GM13977 (cell line): Measurements from ENCODE around the gene DRAXIN.

ENCODE experiments used
- DNase-seq: peaks from one replicate; pipeline ENCODE4 v3.0.0; 2012; ENCODE audit warnings: low spot score
- in situ Hi-C: fragments of 300-500 bp; cut with MboI; formaldehyde crosslinking; loops from one replicate; pipeline ENCODE4 v1.12.0; 2022; ENCODE audit warnings: low sequenced_read_pairs, low pct_unique_long_range_greater_than_20kb, mixed read lengths, inconsistent platforms; ENCODE audit not compliant: unreplicated experiment
- TF ChIP-seq, protein P1 (sequence below): IDR thresholded peaks from 2 replicates; pipeline ENCODE4 v1.5.1; 2012; ENCODE audit warnings: mild to moderate bottlenecking, control low read depth; ENCODE audit not compliant: insufficient read depth; ENCODE audit errors: extremely low read depth, missing control alignments

Gene DRAXIN

DNA sequence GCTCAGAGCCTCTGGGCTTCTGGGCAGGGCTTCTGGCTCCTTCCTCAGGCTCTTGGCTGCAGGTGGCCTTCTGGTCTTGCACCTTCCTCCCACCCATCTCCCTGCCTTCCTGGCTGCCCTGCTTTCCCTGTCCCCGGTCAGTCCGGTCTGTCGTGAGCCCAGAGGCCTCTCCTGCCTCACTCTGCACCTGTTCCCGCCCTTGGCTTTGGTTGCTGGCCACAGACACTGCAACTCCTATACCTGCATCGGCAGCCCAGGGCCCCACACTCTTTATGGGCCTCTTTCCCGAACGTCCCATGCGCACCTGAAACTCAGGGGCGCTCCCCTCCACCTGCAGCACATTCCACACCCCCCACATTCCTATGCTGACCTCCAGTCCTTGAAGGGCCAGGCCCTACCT is 45.2 kb upstream of the DRAXIN start:
- in situ Hi-C loops = loop anchor here (25.0 kb wide), 2 partner anchors 309 to 609 kb away; partner anchors contain the start of gene MASP2
- TF ChIP-seq, protein P1, sequence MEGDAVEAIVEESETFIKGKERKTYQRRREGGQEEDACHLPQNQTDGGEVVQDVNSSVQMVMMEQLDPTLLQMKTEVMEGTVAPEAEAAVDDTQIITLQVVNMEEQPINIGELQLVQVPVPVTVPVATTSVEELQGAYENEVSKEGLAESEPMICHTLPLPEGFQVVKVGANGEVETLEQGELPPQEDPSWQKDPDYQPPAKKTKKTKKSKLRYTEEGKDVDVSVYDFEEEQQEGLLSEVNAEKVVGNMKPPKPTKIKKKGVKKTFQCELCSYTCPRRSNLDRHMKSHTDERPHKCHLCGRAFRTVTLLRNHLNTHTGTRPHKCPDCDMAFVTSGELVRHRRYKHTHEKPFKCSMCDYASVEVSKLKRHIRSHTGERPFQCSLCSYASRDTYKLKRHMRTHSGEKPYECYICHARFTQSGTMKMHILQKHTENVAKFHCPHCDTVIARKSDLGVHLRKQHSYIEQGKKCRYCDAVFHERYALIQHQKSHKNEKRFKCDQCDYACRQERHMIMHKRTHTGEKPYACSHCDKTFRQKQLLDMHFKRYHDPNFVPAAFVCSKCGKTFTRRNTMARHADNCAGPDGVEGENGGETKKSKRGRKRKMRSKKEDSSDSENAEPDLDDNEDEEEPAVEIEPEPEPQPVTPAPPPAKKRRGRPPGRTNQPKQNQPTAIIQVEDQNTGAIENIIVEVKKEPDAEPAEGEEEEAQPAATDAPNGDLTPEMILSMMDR = no peak
- DNase-seq = no peak

DNA sequence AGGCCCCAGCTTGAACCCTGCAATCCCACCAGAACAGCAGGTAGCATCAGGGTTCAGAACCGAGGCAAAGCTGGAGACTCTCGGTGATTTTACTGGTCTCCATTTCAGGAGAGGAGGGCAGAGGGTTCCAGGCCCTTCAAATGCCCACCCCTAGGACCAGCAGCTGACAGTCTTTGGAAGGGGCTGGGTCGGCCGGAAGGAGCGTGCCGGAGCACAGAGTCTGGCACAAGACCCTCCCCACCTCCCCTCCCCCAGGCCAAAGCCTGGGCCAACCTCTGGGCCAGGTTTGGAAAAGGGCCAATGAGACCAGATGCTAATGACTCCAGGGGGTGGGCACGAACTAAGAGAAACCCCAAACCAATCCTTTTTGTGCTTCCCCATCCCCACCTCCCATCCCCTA is 44.2 kb upstream of the DRAXIN start:
- in situ Hi-C loops = loop anchor here (25.0 kb wide), 2 partner anchors 310 to 610 kb away; partner anchors contain the start of gene MASP2
- no peak for DNase-seq
- TF ChIP-seq, protein P1 = no peak

DNA sequence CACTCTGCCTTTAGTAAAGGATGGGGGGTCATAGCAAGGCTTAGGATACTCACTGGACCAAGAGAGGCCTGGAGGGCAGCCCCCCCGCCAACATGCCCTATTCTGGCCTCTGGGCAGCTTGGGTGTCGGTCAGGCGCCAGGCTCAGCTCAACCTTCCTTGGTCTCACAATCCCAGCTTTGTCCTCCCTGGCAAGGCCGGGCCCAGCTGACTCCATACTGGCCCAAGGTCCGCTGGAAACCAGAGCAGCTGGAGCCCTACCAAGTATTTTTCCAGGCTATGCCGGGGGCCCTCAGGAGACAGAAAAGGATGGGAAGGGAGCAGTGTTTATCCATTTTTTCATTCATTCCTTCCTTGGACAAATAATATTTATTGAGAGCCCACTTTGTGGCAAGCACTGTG is 43.5 kb upstream of the DRAXIN start:
- in situ Hi-C loops = loop anchor here (25.0 kb wide), 2 partner anchors 311 to 611 kb away; partner anchors contain the start of gene MASP2
- TF ChIP-seq, protein P1 = no peak
- no peak for DNase-seq

DNA sequence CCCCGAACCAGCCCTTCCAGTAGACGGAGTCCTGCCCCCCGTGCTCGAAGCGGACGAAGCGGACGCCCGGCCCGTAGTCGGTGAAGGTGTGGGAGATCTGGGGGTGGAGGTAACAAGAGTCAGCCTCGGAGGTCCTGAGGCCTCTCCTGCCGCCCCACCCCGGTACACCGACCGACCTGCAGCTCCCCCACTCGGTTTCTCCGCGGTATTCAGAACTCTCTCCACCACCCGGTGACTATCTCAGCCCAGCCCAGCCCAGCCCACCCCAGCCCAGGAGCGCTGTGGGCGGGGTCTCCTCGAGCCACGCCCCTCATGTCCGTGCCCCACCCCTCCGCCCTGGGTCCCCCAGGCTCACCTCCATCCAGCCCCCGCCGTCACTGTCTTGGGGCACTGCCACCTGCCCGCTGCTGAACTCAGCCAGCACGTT is 42.8 kb upstream of the DRAXIN start:
- TF ChIP-seq, protein P1 = no peak
- DNase-seq = no peak
- in situ Hi-C loops = loop anchor here (25.0 kb wide), 2 partner anchors 311 to 611 kb away; partner anchors contain the start of gene MASP2

DNA sequence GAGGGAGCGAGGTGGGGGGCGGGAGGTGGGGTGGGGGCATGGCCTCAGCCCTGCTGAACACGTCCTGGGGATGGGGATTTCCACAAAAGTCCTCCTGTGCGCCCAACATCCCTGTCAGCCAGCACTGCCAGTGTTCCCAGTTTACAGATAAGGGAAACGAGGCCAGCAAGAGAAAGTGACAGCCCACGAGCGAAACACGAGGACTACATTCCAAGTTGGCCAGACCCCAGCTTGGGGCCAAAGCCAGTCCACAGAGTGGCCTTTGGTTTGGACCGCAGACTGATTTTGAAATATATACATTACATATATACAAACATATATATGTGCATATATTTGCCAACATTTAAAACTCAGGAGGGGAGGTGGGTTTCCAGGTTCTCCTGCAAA is 42.3 kb upstream of the DRAXIN start:
- TF ChIP-seq, protein P1 = no peak
- in situ Hi-C loops = loop anchor here (25.0 kb wide), 2 partner anchors 312 to 612 kb away; partner anchors contain the start of gene MASP2
- no peak for DNase-seq

DNA sequence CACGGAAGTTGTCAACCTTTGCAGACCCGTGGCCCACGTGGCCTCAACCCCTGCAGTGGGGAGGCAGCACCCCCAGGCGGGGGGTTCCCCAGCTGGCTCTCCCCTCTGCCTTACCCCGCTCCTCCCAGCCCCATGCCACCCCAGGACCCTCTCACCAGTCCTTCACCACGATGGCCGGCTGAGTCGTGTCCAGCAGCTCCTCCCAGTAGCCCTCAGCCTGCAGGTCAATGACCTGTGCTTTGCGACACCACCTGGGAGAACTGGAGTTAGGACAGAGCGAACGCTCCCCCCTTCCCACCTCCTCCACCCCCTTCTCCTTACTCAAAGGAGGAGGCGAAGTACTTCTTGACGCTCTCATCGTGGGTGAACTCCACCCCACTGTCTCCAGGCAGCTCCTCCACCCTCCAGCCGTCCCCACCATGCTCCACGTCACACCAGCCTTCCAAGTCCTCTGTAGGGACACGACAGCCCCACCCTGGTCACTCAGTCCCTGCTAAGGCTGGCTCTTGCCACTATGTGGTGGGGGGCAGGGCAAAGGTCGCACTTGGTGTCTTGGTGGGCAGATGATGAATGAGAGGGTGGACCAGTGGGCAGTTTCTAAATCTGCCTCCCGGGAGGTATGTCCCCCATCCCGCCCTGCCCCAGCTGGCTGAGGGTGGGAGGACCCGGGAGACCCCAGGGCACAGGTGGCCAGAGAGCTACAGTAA is 41.7 kb upstream of the DRAXIN start:
- TF ChIP-seq, protein P1 = no peak
- DNase-seq = no peak
- in situ Hi-C loops = loop anchor here (25.0 kb wide), 2 partner anchors 312 to 612 kb away; partner anchors contain the start of gene MASP2
